ENCODE measurements around the gene TMEM203. TPM values are rescaled to one million over a fixed set of nuclear protein-coding genes. Genes with fewer than 3 reads are reported as not detected.

TMEM203 gene
- polyA plus RNA-seq, 6 donors from 2014 or later: 119 to 191 (median 142) TPM

- Mint-ChIP-seq H3K4me1 (peaks cover 28 to 47% (median 40%) of the 10 kb centered on the region in 3 donors), H3K27ac (peak within 1 kb of the TSS; percentile 94 to 99 (median 97)), H3K9me3 (no peaks in the 10 kb centered on the region), H3K27me3 (no peaks in the 10 kb centered on the region), H3K4me3 (peak within 1 kb of the TSS; percentile 92 to 96 (median 94)), H3K36me3 (peaks cover 0 to 8% of the 10 kb centered on the region in 2 donors)
- DNase-seq (peak; percentile 93), ATAC-seq (ENCODE audit: low read depth in 2 of 2) (peak; percentile 80 to 81)
Measured at GRCh38 chr9:137188490-137189296, 16.8 kb downstream of the TMEM203 start, which contains the start of the genes ANAPC2 and SSNA1. Gene ANAPC2, minus strand, starts transcription at chr9:137188560. Its CDS starts 28 bp downstream, at chr9:137188532. Gene SSNA1, plus strand, starts transcription at chr9:137188676. Its CDS starts 51 bp downstream, at chr9:137188727.

GRCh38 chr9:137188086-137188489, 17.4 kb downstream of the TMEM203 start:
- ATAC-seq (ENCODE audit: low read depth in 2 of 2) (peak; percentile 7 to 10), DNase-seq (no peak)
- Mint-ChIP-seq H3K27me3 (no peaks in the 10 kb centered on the region), H3K27ac (peak overlapping the region; percentile 94 to 99 (median 96)), H3K9me3 (no peaks in the 10 kb centered on the region), H3K4me1 (peaks cover 28 to 47% (median 40%) of the 10 kb centered on the region in 3 donors), H3K4me3 (peak overlapping the region; percentile 92 to 96 (median 94)), H3K36me3 (peaks cover 0 to 13% of the 10 kb centered on the region in 2 donors)

GRCh38 chr9:137187386-137187785, 18.1 kb downstream of the TMEM203 start:
- Mint-ChIP-seq H3K36me3 (peaks cover 0 to 13% of the 10 kb centered on the region in 2 donors), H3K9me3 (no peaks in the 10 kb centered on the region), H3K4me1 (peaks cover 28 to 47% (median 40%) of the 10 kb centered on the region in 3 donors), H3K4me3 (peak overlapping the region; percentile 92 to 96 (median 94)), H3K27me3 (no peaks in the 10 kb centered on the region), H3K27ac (peak overlapping the region; percentile 94 to 99 (median 96))
- ATAC-seq (ENCODE audit: low read depth in 2 of 2) (no peak), DNase-seq (no peak)

GRCh38 chr9:137186385-137186784, 19.1 kb downstream of the TMEM203 start:
- Mint-ChIP-seq H3K36me3 (peaks cover 0 to 13% of the 10 kb centered on the region in 2 donors), H3K9me3 (no peaks in the 10 kb centered on the region), H3K27ac (peak overlapping the region in 1 of 6 donors; percentile 60), H3K4me1 (peaks cover 28 to 47% (median 40%) of the 10 kb centered on the region in 3 donors), H3K4me3 (peak overlapping the region; percentile 19 to 96 (median 92)), H3K27me3 (no peaks in the 10 kb centered on the region)
- no peak for ATAC-seq (ENCODE audit: low read depth in 2 of 2)
- DNase-seq: no peak

DNA sequence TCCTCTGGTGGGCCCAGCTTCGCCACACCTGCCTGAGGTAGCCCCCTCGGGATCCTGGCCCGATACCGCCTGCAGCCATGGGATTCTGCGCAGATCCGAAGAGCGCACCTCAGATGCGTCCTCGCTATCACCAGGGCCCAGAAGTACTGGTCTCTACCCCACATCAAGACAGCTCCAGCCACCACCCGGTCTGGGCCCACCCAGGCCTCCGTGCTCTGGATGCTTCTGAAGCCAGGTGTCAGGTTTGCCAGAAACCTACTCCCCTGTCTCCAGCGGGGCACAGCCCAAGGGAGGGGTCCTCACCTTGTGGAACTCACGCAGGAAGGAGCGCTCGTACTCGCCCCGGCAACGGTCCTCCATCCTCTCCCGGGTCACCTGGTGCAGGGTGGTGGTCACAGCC, 19.5 kb downstream of the TMEM203 start:
- no peak overlapping the region for H3K27ac Mint-ChIP-seq
- H3K4me3 Mint-ChIP-seq: peak overlapping the region in 5 of 8 donors; percentile 25 to 95 (median 47)
- DNase-seq (no peak), ATAC-seq (ENCODE audit: low read depth in 2 of 2) (no peak)
- peaks cover 28 to 43% (median 38%) of the 10 kb centered on the region in 3 donors for H3K4me1 Mint-ChIP-seq
- H3K9me3 Mint-ChIP-seq: no peaks in the 10 kb centered on the region
- H3K27me3 Mint-ChIP-seq: no peaks in the 10 kb centered on the region
- peaks cover 0 to 13% of the 10 kb centered on the region in 2 donors for H3K36me3 Mint-ChIP-seq

DNA sequence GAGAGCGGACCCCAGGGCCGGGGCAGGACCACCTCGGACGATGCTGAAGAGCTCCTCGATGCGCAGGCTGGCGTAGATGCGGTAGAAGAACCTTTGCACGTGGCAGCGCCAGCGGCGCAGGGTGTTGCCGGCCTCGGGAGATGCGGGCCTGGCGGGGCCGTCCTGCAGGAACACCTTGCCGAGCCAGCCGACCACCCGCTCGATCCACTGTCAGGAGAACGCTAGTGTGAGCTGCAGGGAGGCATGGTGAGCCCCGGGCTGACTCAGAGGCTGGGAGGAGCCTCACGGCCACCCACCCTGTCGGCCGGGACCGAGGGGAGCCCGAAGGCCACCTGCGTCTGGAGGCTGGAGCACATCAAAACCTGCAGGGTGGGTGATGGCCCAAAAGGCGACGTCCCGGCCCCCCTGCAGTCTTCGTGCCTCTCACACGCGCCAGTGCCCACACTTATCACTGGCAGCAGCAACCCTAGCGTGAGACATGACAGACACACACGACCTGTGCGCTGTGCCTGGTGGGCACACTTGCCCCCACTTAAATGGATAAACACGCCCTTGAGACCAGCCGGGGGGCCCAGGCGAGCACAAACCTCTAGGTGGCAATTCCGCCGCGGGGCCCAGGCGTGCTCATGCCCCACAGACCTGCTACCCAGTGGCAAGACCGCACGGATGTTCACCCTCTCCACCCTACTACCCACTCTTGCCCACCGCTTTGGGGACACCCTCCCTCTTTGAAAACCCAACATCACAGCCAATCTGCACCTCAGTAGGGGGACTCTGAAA, 20.4 kb downstream of the TMEM203 start:
- DNase-seq (no peak), ATAC-seq (ENCODE audit: low read depth in 2 of 2) (no peak)
- no peaks in the 10 kb centered on the region for H3K27me3 Mint-ChIP-seq
- H3K27ac Mint-ChIP-seq: peak overlapping the region in 1 of 6 donors; percentile 26
- no peaks in the 10 kb centered on the region for H3K9me3 Mint-ChIP-seq
- H3K4me3 Mint-ChIP-seq: peak overlapping the region in 2 of 8 donors; percentile 33 to 60
- peaks cover 28 to 38% (median 36%) of the 10 kb centered on the region in 3 donors for H3K4me1 Mint-ChIP-seq
- peaks cover 0 to 13% of the 10 kb centered on the region in 2 donors for H3K36me3 Mint-ChIP-seq

- H3K36me3 Mint-ChIP-seq: peaks cover 0 to 13% of the 10 kb centered on the region in 2 donors
- ATAC-seq (ENCODE audit: low read depth in 2 of 2): no peak
- no peaks in the 10 kb centered on the region for H3K27me3 Mint-ChIP-seq
- peak overlapping the region in 5 of 8 donors; percentile 15 to 70 (median 38) for H3K4me3 Mint-ChIP-seq
- H3K4me1 Mint-ChIP-seq: peaks cover 27 to 30% (median 29%) of the 10 kb centered on the region in 3 donors
- no peaks in the 10 kb centered on the region for H3K9me3 Mint-ChIP-seq
- DNase-seq: no peak
- H3K27ac Mint-ChIP-seq: peak overlapping the region in 2 of 6 donors; percentile 16 to 22
Measured at GRCh38 chr9:137183980-137184595, 21.4 kb downstream of the TMEM203 start.

GRCh38 chr9:137182836-137183235, 22.6 kb downstream of the TMEM203 start:
- DNase-seq (no peak), ATAC-seq (ENCODE audit: low read depth in 2 of 2) (no peak)
- Mint-ChIP-seq H3K36me3 (peaks cover 0 to 13% of the 10 kb centered on the region in 2 donors), H3K4me1 (peaks cover 20 to 26% (median 25%) of the 10 kb centered on the region in 3 donors), H3K9me3 (no peaks in the 10 kb centered on the region), H3K4me3 (peak overlapping the region in 1 of 8 donors; percentile 38), H3K27me3 (no peaks in the 10 kb centered on the region), H3K27ac (no peak overlapping the region)

DNA sequence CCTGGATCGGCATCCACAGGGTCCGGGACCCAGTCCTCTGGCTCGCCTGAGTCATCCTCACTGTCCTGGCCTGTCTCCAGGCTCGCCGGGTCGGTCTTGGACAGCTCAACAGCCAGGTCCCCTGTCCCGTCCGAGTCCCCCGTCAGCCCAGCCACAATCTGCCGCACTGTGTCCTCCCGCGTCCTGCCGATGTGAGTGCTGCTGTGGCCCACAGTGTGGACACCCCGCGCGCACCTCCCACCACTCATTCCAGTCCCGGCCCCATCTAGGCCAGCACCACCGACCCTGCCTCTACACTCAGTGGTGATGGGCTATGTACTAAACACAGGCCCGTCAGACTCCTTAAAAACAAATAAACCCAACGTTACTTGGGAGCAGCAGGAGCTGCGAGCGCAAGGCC, 23.8 kb downstream of the TMEM203 start:
- ATAC-seq (ENCODE audit: low read depth in 2 of 2): no peak
- no peaks in the 10 kb centered on the region for H3K9me3 Mint-ChIP-seq
- no peak overlapping the region for H3K27ac Mint-ChIP-seq
- DNase-seq: no peak
- H3K4me1 Mint-ChIP-seq: peaks cover 10 to 15% (median 13%) of the 10 kb centered on the region in 3 donors
- no peaks in the 10 kb centered on the region for H3K27me3 Mint-ChIP-seq
- H3K36me3 Mint-ChIP-seq: peaks cover 0 to 13% of the 10 kb centered on the region in 2 donors
- H3K4me3 Mint-ChIP-seq: peak overlapping the region in 1 of 8 donors; percentile 33

DNA sequence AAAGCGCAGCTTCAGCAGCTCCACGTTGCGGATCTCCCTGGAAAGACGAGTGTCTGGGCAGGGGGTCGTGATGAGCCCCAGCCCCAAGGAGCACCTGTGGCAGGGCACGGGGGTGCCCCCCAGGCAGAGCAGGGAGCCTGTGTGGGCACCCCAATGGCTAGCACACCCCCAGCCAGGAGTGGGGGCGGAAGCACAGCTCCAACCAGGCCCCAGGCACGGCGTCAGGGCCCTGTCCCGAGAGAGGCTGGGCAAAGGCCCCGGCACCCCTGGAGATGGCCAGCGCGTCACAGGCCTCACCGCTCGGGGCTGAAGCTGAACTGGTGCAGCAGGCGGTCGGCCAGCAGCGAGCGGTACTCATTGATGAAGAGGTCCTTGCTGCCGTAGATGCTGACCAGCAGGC, 25.0 kb downstream of the TMEM203 start:
- DNase-seq: no peak
- ATAC-seq (ENCODE audit: low read depth in 2 of 2): no peak
- Mint-ChIP-seq H3K9me3 (no peaks in the 10 kb centered on the region), H3K36me3 (peaks cover 0 to 13% of the 10 kb centered on the region in 2 donors), H3K4me3 (no peak overlapping the region), H3K27me3 (no peaks in the 10 kb centered on the region), H3K27ac (no peak overlapping the region), H3K4me1 (peaks cover 3 to 15% (median 9%) of the 10 kb centered on the region in 3 donors)

DNA sequence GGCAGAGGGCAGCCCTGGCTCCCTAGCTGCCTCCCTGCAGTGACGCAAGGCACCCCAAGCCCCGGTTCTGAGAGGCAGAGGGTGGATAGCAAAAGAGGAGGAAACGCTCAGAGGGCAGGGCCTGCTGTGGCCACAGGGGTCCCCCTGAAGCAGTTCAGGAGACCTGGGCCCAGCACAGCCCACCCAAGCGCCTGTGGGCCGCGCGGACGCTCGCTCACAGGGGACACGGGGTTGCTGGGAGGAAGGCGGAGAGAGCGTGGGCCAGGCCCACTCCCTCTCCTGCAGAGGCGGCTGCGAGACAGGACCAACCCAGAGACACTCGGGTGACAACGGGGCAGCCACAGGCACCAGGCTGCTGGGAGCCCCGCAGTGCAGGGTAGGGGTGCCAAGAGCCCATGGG, 25.7 kb downstream of the TMEM203 start:
- no peak for ATAC-seq (ENCODE audit: low read depth in 2 of 2)
- Mint-ChIP-seq H3K9me3 (no peaks in the 10 kb centered on the region), H3K27me3 (no peaks in the 10 kb centered on the region), H3K4me3 (no peak overlapping the region), H3K27ac (no peak overlapping the region), H3K4me1 (peaks cover 0 to 15% (median 9%) of the 10 kb centered on the region in 3 donors), H3K36me3 (peaks cover 0 to 13% of the 10 kb centered on the region in 2 donors)
- DNase-seq: no peak

DNA sequence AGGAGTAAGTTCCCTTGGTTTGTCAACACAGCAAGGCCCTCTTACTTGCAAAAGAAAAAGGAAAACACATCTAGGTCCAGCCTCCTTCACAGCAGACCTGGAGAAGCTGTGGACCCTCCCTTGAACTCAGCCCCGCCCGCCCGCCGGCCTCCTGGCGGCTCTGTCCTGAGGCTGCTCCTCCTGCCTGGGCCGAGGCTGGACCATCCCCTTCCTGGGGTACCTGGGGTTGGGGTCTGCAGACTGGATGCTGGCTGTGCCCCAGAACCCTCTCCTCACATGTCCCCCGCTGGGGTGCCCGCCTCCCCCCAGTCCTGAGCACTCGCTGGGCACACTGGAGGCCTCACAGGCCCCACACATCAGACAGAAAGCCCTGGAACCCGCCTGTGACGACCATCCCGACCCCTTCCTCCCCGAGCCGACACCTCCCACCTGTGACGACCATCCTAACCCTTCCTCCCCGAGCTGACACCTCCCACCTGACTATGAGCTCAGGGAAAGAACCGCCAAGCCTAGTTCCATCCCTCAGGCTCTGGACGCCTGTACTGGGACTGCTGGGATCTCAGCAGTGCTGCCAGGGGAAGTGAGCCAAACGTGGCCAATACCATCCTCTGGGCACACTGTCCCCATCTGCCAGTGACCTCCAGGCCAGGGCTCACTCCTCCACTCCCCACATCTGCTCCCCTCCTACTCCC, 26.4 kb downstream of the TMEM203 start:
- Mint-ChIP-seq H3K27ac (no peak overlapping the region), H3K36me3 (peaks cover 0 to 9% of the 10 kb centered on the region in 2 donors), H3K4me1 (peaks cover 0 to 12% (median 3%) of the 10 kb centered on the region in 3 donors), H3K27me3 (no peaks in the 10 kb centered on the region), H3K4me3 (no peak overlapping the region), H3K9me3 (no peaks in the 10 kb centered on the region)
- no peak for ATAC-seq (ENCODE audit: low read depth in 2 of 2)
- no peak for DNase-seq

All from naive B cell (primary cell).